Measurements from ENCODE around the gene UBE2S.
"Not testable (repeated sequence)": the region's sequence is repeated elsewhere in the genome, so short reads cannot be mapped to it uniquely, and the experiment has no call there.

UBE2S gene

DNA sequence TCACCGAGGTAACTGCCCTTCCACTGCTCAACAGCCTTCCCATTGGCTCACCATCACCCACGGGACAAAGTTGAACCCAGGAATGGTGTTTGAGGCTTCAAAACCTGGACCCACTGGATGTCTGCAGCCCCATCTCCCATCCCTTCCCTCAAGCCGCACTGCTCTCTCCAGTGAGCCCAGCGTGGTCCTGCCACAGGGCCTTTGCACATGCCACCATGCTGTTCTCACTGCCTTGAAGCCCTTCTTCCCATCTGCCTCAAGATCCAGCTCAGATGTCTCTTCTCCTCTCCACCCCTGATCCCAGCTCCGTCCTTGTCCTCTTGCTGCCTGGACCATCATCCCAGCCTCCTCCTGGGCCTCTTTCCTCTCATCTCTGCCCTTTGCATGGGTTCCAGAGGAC lies 31.5 kb upstream of the UBE2S start:
- no peak for DNase-seq

DNA sequence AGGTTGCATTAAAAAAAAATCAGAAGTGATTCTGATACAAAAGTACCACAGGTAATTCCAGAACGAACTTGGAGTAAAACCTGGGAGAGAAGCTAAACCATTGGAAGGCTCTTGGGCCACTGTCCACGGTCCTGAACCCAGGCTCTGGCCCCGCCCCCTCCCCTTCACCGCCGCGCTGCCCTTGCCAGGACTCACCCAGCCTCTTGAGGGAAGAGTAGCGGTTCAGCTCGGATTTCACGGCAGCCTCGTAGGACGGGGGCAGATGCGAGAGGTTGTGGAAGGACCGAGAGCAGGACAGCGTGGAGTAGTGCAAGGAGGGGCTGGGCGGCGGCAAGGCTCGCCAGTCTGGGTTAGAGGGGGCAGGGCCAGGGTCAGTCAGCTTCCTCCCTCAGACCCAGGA lies 29.8 kb upstream of the UBE2S start:
- DNase-seq, result no peak

- DNase-seq, result no peak
Measured at GRCh38 chr19:55436847-55437246, 29.3 kb upstream of the UBE2S start.

DNA sequence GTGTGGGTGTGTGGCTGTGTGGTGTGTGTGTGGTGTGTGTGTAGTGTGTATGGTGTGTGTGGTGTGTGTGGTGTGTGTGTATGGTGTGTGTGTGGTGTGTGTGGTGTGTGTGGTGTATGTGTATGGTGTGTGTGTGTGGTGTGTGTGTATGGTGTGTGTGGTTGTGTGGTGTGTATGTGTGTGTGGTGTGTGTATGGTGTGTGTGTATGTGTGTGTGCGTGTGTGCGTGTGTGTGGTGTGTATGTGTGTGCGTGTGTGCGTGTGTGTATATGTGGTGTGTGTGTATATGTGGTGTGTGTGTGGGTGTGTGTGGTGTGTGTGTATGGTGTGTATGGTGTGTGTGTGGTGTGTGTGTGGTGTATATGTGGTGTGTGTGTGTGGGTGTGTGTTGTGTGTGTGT lies 27.4 kb upstream of the UBE2S start:
- DNase-seq, result no peak

DNA sequence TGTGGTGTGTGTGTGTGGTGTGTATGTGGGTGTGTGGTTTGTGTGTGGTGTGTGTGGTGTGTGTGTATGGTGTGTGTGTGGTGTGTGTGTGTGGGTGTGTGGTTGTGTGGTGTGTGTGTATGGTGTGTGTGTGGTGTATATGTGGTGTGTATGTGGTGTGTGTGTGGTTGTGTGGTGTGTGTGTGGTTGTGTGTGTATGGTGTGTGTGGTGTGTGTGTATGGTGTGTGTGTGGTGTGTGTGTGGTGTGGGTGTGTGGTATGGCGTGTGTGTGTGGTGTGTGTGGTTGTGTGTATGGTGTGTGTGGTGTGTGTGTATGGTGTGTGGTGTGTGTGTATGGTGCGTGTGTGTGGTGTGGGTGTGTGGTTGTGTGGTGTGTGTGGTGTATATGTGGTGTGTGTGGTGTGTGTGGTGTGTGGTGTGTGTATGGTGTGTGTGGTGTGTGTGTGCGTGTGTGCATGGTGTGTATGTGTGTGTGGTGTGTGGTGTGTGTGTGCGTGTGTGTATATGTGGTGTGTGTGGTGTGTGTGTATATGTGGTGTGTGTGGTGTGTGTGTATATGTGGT lies 26.9 kb upstream of the UBE2S start:
- no peak for DNase-seq

GRCh38 chr19:55433292-55433691 lies 25.7 kb upstream of the UBE2S start:
- DNase-seq, result no peak

GRCh38 chr19:55432241-55432959 lies 24.8 kb upstream of the UBE2S start:
- DNase-seq, result no peak

DNA sequence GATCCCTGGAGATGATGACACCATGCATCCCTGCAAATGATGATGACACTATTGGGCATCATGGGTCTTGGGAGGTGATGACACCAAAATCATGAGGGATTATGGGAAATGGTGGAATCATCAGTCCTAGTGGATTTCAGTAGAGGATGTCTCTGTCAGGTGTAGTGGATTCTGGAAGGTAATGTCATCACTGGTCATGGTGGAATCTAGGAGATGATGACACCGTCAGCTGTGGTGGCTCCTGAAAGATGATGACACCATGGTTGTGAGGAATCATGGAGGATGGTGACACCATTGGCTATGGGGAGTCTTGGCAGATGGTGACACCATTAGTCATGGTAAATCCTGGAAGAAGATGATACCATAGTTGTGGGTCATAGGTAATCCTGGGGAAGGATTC lies 23.6 kb upstream of the UBE2S start:
- DNase-seq, result no peak

- DNase-seq, result no peak
Measured at GRCh38 chr19:55426042-55426441, 18.5 kb upstream of the UBE2S start.

- no peak for DNase-seq
Measured at GRCh38 chr19:55424518-55424917, 16.9 kb upstream of the UBE2S start.

GRCh38 chr19:55423225-55424005 lies 15.8 kb upstream of the UBE2S start:
- DNase-seq, result no peak

DNA sequence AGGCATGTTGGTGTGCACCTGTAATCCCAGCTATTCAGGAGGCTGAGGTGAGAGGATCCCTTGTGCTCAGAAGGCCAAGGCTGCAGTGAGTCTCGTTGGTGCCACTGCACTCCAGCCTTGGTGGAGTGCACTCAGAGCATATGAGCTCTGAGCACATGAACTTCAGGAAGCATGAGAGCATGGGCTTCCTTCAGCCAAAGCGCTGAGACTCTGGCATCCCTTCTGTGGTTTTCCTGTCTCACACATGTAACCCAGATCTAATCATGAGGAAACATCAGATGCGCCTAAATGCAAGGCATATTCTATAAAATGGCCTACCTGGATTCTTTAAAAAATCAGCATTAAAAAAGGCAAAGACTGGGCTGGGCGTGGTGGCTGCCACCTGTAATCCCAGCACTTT lies 13.7 kb upstream of the UBE2S start:
- DNase-seq, result not testable (repeated sequence)

DNA sequence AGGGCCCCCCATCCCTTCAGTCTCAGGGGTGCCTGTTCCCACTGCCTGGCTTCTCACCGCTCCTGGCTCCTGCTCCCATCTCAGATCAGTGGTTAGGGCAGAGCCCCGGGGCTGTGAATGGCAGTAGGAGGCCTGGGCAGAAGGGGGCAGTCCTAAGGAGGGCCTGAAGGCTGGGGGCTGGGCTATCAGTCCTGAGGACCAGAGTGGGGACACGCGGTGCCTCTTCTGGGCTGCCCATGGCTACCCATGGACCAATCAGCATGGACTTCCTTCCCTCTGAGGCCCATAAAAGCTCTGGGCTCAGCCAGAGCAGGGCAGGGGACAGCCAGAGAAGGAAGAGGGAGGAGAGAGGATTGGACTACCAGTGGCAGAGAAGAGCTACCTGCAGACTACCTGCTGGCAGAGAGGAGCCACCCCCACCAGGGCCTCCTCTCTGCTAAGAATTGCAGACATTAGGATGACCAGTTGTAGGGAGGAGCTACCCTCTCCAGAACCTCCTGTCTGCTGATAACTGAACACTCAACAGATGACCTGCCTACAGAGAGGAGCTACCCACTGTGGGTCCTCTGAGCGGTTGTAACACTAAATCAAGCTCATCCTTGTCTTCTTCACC lies 12.1 kb upstream of the UBE2S start:
- DNase-seq, result no peak

DNA sequence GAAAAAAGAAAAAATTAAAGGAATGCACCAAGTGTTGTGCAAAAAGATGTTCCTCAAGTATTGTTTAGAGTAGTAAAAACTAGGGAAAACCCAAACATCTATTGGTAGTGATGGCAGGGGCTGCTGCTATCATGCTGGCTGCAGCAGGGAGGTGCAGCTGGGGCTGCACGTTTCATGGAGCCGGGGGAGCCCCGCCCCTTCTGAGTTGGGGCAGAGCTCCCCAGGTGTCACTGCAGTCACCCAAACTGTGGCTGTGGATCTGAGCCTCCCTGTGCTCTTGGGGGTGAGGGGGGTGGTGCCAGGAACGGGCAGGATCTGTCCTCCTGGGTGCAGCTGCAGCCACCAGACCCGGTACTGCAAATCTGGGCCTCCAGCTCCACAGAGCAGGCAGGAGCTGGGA lies 11.5 kb upstream of the UBE2S start:
- no peak for DNase-seq

DNA sequence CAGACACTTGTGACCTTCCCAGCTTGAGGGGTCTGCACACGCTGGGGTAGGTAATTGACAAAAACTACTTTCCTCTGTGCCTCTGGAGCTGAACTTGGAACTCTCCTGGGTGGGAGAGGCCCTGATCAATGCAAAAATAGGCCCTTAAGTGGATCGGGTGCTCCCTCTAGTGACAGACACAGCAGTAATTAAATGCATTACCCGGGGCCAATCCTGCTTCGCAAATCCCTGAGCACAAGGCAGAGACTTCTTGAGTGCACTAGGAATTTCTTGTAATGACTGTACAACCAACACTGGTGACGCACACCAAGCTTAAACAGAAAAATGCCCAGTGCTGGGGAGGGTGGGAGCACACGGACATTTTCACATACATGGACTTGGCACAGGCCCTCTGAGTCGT lies 10.6 kb upstream of the UBE2S start:
- peak; percentile 62 for DNase-seq

- DNase-seq, result no peak
Measured at GRCh38 chr19:55410168-55410567, 2.6 kb upstream of the UBE2S start.

DNA sequence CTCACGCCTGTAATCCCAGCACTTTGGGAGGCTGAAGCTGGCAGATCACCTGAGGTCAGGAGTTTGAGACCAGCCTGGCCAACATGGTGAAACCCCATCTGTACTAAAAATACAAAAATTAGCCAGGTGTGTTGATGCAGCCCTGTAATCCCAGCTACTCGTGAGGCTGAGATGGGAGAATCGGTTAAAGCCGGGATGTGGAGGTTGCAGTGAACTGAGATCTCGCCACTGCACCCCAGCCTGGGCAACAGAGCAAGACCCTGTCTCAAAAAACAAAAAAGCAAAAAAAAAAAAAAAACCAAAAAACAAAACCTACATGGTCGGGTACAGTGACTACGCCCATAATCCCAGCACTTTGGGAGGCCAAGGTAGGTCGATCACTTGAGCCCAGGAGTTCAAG lies 1.6 kb upstream of the UBE2S start:
- DNase-seq, result not testable (repeated sequence)

GRCh38 chr19:55408533-55408872 lies 915 bp upstream of the UBE2S start:
- DNase-seq, result no peak

DNA sequence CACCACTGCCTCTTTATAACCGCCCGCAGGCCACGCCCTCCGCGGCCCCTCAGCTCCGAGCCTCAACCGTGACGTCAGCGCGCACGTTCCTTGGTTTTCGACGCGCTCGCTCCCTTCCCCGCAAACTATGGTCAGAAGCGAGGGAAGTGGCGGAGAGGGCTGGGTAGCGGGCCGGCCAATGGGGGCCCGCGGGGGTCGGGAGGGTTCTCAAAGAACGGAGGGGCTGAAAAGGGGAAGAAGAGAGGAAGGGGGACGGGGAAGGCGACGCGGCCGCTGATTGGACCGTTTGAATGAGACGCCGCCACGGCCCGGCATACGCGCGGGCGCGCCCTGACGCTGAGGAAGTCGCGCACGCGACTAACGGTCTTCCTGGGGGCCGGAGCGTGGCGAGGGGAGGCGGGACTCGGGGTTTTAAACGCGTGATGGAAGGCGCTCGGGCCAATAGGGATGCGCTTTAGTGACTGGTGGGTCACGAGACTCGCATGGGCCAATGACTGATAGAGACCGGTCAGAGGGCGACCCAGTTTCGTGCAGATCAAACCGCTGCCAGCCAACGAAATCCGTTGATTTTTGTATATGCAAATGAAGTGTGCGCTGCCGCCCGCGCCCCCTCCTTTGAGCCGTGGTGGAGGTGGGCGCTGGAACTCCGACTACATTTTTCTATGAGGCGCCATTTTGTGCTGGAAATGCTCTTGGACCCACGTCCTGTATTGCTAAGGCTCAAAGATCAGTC lies 378 bp upstream of the UBE2S start:
- peak; percentile 97 for DNase-seq

DNA sequence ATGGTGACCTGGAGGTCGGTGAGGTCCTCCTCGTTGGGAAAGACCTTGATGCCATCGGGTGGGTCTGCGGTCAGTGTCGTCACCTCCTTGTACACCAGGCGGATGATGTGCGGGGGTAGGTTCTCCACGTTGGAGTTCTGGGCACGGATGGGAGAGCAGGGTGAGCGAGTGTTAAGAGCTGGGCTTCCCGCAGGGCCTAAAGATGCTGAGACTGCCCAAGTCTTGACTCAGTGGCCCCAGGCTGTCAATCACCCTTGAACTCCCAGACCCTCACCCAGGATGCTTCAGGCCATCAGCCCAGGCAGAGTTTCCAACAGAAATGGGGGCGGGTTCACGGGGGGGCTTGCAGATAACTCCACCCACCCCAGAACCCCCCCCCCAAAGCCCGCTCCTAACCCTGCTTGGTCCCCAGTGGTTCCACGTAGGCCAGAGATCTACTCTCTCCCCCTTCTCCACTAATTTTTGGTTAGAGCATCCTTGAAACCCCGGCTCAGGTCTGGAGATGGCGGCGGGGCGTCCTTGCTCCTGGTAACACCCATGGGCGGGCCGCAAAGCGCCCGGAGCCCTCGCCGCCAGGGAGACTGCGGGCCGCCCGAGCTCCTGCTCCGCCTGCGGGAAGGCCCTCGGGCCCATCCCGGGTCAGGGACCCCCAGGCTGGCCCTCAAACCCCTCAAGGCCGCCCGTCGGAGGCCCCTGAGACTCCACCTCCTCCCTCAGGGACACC lies 600 bp downstream of the UBE2S start:
- peak; percentile 32 for DNase-seq

DNA sequence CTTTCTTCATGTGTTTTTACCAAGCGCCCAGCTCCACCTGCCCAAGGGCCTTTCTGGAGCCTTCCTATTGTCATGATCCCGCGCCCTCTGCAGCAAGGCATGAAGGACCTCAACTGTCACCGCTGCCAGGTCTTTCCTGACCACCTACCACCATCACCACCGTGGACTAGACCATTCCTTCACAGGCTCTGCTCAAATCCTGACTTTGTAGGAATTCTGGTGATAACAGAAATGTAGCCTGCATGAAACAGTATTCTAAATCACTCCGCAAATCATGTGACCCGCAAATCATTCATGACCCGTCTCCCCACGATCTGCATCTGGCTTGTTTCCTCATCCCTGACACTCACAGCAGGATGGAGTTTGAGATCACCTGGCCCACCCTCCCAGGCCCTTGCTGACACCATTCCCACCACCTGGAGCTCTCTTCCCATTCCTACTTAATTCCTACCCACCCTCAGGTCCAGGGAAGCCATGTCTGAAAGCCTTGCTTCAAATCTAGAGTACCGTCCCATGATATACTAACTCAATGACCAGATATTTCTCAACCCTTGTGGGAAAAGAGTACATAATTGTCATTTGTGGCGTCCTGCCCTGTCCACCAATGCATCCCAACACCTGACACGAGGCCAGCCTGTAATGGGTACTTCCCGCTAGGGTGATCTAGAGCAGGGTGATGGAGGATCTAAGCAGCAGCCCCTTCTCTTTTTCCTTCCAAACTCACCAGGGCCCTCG lies 1.3 kb downstream of the UBE2S start:
- no peak for DNase-seq

GRCh38 chr19:55405638-55406037 lies 1.9 kb downstream of the UBE2S start:
- DNase-seq, result no peak
